Measurements from ENCODE around the gene SOAT1.

DNA sequence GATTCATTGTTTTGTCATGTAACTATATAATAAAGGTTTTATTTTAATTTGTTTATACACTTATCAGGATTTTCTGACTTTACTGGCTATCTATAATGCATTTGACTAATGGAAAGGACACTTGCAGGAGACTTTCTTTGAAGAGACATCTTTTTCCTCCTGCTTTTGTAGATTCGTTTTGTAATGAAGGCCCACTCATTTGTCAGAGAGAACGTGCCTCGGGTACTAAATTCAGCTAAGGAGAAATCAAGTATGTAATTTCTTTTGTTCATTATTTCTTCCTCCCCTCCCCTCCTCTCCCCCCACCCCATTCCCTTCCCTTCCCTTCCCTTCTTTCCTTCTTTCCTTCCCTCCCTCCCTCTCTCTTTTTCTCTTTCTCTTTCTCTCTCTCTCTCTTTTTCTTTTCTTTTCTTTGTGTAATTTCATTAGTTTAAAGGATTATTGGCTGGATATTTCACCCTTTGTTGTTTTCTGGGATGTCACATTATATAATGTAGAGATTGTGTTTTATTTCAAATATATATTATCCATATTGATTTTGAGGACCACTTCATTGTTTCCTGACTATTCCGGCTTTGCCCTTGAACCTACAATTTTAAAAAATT lies 48.4 kb downstream of the SOAT1 start:
- TF ChIP-seq FOXM1 (IDR thresholded peaks at IDR 0.05; ENCODE audit: low read depth) (no peak), JUND (IDR thresholded peaks at IDR 0.05) (no peak), TAF1 (IDR thresholded peaks at IDR 0.05; ENCODE audit: borderline replicate concordance, low read depth, low read length) (no peak), SIN3A (IDR thresholded peaks at IDR 0.05; ENCODE audit: borderline replicate concordance, low read depth, low read length) (no peak), SMC3 (IDR thresholded peaks at IDR 0.05; ENCODE audit: low read depth, low read length) (no peak), POLR2AphosphoS5 (IDR thresholded peaks at IDR 0.05; ENCODE audit: low read depth, low read length) (no peak), EP300 (IDR thresholded peaks at IDR 0.05; ENCODE audit: borderline replicate concordance in 1 of 2, low read depth in 1 of 2, low read length in 1 of 2) (no peak), YY1 (IDR thresholded peaks at IDR 0.05; ENCODE audit: low read depth) (no peak), CHD2 (IDR thresholded peaks at IDR 0.05; ENCODE audit: low read length, partially characterized antibody) (no peak)
- TF ChIP-seq, protein P1, sequence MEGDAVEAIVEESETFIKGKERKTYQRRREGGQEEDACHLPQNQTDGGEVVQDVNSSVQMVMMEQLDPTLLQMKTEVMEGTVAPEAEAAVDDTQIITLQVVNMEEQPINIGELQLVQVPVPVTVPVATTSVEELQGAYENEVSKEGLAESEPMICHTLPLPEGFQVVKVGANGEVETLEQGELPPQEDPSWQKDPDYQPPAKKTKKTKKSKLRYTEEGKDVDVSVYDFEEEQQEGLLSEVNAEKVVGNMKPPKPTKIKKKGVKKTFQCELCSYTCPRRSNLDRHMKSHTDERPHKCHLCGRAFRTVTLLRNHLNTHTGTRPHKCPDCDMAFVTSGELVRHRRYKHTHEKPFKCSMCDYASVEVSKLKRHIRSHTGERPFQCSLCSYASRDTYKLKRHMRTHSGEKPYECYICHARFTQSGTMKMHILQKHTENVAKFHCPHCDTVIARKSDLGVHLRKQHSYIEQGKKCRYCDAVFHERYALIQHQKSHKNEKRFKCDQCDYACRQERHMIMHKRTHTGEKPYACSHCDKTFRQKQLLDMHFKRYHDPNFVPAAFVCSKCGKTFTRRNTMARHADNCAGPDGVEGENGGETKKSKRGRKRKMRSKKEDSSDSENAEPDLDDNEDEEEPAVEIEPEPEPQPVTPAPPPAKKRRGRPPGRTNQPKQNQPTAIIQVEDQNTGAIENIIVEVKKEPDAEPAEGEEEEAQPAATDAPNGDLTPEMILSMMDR (IDR thresholded peaks at IDR 0.05): no peak
- TF ChIP-seq, protein P2, sequence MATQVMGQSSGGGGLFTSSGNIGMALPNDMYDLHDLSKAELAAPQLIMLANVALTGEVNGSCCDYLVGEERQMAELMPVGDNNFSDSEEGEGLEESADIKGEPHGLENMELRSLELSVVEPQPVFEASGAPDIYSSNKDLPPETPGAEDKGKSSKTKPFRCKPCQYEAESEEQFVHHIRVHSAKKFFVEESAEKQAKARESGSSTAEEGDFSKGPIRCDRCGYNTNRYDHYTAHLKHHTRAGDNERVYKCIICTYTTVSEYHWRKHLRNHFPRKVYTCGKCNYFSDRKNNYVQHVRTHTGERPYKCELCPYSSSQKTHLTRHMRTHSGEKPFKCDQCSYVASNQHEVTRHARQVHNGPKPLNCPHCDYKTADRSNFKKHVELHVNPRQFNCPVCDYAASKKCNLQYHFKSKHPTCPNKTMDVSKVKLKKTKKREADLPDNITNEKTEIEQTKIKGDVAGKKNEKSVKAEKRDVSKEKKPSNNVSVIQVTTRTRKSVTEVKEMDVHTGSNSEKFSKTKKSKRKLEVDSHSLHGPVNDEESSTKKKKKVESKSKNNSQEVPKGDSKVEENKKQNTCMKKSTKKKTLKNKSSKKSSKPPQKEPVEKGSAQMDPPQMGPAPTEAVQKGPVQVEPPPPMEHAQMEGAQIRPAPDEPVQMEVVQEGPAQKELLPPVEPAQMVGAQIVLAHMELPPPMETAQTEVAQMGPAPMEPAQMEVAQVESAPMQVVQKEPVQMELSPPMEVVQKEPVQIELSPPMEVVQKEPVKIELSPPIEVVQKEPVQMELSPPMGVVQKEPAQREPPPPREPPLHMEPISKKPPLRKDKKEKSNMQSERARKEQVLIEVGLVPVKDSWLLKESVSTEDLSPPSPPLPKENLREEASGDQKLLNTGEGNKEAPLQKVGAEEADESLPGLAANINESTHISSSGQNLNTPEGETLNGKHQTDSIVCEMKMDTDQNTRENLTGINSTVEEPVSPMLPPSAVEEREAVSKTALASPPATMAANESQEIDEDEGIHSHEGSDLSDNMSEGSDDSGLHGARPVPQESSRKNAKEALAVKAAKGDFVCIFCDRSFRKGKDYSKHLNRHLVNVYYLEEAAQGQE (IDR thresholded peaks at IDR 0.05; ENCODE audit: low read depth, low read length): no peak
- TF ChIP-seq, protein P3, sequence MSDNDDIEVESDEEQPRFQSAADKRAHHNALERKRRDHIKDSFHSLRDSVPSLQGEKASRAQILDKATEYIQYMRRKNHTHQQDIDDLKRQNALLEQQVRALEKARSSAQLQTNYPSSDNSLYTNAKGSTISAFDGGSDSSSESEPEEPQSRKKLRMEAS (IDR thresholded peaks at IDR 0.05; ENCODE audit: low read depth): no peak

All from SK-N-SH (cell line).